Endothelial cell of hepatic sinusoid (primary cell): Measurements from ENCODE around the gene B4GALNT4.
"Not testable (repeated sequence)": the region's sequence is repeated elsewhere in the genome, so short reads cannot be mapped to it uniquely, and the experiment has no call there.

Experiments
- in situ Hi-C: cut with HindIII; loops from 2 replicates; pipeline ENCODE4 v1.10.0; 2017; ENCODE audit warnings: low sequenced_read_pairs

The B4GALNT4 gene

DNA sequence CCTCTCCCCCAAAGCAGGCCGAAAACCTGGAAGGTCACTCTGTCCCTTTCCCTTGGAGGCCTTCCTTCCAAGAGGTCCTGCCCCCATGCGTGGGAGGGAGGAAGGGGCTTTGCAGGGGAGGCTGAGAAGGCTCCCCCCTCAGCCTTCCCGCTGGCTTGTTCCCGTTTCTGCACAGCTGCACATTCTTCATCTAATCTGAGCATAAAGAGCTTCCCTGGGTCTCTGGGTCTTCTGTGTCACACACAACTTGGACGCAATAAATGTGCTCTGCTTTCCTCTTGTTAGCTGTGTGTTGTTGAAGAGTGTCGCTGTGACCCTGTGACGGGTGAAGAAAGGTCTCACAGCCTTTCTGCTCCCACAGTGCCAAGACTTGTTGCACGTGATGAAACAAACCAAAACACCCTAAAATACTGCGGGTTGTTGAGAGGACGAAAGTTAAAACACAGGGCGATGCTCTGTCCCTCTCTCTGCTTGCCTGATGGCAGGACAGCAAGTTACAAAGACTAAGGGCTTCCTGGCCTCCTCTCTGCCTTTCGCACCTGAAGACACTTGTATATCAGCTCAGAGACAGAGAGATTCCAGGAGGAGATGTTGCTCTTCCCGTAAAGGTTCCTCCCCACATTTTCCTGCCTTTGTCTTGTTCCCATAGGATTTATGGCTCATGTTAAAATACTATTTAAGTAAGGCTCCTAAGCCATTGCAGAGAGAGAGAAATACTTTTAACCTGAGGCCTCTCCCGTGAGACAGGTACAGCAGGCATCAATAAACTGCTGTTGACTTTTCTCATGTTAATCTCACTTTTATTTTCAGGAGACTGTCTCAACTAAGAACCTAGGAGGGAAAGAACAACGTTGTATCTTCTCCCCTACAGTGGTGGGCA is 33.3 kb upstream of the B4GALNT4 start:
- in situ Hi-C loops, result loop anchor here (10.0 kb wide), 1 partner anchor 119 kb away; the partner anchor contains the start of gene PTDSS2

DNA sequence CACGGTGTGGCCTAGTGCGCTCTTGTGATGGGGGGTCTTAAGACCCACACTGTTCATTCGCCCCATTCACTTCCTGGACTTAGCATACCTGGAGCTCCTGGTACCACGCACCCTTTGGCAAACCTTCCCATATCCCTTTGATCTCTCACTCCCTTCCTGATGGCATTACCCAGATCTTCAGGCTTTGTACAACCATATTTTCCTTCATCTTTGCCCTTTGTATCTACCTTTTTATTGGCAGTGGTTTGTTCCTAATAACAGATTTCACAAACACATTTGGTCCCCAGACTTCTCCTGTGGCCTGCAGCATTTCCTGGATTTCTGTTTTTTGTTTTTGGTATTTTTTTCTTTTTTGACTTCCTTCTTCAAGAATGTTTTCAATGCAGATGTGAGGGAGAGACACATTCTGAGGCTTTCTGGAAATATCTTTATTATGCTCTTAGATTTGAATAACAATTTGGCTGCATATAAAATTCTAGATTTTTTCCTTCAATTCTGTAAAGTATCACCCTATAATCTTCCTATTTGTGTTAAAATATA is 32.6 kb upstream of the B4GALNT4 start:
- in situ Hi-C loops, result loop anchor here (10.0 kb wide), 1 partner anchor 118 kb away; the partner anchor contains the start of gene PTDSS2

DNA sequence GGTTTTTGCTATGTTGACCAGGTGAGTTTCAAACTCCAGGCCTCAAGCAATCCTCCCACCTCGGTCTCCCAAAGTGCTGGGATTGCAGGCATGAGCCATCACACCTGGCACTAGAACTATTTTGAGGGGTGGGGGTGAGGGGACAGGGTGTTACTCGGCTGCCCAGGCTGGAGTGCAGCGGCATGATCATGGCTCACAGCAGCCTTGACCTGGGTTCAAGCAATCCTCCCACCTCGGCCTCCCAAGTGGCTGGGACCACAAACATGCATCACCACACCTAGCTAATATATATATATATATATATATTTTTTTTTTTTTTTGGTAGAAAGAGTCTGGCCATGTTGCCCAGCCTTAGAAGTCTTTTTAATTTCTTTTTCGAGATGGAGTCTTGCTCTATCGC is 31.6 kb upstream of the B4GALNT4 start:
- in situ Hi-C loops, result loop anchor here (10.0 kb wide), 1 partner anchor 117 kb away; the partner anchor contains the start of gene PTDSS2

DNA sequence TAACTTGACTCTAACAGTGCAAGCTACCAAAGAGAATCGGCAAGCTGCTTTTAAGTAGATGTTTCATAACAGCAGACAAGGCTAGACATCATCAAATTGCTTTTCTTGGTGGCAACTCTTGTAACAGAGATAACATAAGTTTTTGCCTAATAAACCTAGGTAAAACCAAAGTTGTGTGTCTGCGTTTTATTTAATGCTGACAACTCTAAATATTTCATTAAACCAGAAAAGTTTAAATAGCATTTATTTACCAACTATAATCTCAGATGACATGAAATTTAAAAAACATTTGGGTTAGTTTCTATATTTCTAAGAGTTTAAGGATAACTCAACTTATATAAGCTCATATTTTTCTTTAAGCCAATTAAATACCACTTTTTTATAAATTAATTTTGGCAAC is 29.3 kb upstream of the B4GALNT4 start:
- in situ Hi-C loops, result loop anchor here (10.0 kb wide), 1 partner anchor 115 kb away; the partner anchor contains the start of gene PTDSS2

DNA sequence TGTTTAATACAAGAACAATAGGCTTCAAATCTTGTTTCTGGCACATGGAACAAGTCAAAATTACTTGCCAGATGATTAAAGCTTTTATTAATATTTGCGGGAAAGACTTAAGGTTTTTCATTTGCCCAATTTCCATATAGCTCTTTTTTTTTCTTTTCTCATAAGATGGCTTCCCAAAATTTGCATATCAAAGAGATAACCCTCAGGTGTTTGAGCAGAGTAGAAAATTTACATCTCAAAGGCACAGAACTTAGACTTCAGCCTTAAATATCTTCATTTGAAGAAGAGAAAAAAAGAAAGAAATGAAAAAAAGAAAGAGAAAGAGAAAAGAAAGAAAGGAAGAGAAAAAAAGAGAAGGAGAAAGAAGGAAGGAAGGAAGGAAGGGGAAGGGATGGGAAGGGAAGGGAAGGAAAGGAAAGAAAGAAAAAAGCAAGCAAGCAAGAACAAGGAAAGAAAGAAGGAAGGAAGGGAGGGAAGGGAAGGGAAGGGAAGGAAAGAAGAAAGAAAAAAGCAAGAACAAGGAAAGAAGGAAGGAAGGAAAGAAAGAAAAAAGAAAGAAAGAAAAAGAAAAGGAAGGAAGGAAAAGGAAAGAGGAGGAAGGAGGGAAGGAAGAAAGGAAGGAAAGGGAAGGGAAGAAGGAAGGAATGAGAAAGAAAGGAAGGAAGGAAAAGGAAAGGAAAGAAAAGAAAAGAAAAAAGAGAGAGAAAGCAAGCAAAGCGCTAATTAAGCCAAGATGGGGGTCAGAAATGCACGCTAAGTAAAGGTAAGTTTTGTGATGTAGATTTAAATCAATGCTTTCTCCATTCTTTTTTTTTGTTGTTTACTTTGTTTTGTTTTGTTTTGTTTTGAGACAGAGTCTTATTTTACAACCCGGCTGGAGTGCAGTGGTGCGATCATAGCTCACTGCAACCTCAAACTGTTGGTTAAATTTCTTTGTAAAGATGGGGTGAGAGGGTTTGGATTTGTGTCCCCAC is 28.5 kb upstream of the B4GALNT4 start:
- in situ Hi-C loops, result no loop called here

DNA sequence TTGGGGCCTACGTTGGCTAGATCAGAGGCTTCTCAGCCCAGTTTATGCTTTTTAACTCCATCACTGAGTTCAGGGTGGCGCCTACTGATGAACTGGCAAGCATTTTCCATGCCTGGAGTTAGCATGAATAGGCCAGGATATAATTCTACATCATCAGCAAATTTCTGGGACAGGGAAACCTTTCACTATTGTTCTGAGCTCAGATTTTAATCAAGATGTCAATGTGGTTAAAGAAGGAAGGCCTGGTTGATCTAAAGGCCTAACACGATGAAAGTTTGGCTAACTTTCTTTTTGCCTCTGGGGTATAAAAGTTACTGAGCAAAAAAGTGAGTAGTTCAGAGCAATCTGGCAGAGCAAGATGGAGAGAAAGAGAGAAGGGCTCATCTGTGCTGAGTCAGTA is 27.0 kb upstream of the B4GALNT4 start:
- in situ Hi-C loops, result no loop called here

DNA sequence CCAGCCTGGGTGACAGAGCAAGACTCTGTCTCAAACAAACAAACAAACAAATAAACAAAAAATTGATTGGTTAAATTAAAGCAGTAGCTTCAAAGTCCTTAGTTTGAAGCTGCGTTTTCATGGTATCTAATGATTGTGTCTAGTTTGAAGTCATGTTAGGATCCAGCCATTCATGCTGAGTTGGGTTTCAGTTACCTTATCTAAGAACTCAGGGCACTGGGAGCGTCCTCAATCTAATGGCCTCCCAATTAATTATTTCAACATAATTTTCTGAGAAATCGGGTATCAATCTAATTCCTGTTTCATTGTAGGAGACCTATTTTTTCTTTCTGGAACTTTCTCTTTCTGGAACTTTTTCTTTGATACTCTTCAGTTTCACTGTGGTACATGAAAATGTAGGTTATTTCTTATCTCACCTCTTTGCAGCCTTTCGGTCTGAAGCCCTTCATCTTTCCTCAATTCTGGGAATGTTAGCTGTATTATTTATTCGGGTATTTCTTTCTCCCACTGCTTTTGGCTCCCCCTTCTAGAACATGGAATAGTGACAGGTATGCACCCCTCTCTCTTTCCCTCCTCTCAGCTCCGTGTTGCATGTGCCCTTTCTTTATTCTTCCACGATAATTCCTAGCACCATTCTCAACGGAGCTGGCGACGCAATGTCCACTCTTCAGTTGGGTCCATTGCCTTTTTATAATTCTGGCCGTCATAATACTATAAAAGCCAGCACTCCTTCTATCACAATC is 24.3 kb upstream of the B4GALNT4 start:
- in situ Hi-C loops, result no loop called here

DNA sequence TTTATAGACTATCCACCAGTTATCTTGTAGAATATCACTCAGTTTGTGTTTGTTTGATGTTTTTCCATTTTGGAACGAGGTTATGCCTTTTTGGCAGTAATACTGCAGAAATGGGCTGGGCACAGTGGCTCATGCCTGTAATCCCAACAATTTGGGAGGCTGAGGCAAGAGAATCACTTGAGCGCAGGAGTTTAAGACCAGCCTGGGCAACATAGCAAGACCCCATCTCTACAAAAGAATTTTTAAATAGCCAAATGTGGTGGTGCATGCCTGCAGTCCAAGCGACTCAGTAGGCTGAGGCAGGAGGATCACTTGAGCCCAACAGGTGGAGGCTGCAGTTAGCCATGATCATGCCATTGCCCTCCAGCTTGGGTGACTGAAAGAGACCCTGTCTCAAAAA is 22.8 kb upstream of the B4GALNT4 start:
- in situ Hi-C loops, result no loop called here

GRCh38 chr11:349270-349954 is 19.9 kb upstream of the B4GALNT4 start:
- in situ Hi-C loops, result not testable (repeated sequence)

DNA sequence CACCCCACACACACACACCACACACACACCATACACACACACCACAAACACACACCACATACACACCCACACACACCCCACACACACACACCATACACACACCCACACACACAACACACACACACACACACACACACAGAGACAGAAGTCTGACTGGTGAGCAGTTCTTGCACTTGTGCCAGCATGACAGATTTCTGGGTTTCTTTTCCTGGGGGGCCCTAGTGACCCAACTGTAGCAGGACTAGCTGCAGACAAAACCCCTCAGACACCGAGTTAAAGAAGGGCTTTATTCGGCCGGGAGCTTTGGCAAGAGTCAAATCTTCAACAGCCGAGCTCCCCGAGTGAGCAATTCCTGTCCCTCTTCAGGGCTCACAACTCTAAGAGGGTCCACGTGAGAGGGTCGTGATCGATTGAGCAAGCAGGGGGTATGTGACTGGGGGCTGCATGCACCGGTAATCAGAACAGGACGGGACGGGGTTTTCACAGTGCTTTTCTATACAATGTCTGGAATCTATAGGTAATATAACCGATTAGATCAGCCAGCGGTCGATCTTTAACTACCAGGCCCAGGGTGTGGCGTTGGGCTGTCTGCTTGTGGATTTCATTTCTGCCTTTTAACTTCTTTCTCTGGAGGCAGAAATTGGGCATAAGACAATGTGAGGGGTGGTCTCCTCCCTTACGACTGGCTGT is 19.1 kb upstream of the B4GALNT4 start:
- in situ Hi-C loops, result not testable (repeated sequence)

DNA sequence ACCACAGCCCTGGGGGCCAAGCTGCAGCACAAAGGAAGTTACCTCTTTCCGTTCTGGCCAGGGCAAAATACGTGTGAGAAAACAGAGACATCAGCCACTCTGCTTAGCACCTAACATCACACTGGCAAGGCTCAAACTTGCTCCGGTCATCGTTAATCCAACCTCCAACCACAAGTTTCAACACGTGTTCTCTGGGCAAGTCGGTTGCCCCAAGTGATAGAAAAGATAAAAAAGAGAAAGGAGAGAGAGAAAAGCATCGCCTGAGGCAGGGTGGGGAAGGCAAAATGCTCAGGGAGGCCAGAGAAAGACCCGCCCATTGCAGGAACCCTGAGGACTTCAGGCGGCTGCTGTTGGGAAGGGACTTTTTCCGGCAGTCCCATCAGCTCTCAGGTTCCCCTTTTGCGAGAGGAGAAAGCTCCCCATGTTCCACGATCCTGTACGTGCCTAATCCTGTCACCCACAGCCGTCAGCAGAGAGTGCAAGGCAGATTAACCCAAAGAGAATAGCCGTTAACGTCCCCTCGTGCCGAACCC is 18.5 kb upstream of the B4GALNT4 start:
- in situ Hi-C loops, result no loop called here

DNA sequence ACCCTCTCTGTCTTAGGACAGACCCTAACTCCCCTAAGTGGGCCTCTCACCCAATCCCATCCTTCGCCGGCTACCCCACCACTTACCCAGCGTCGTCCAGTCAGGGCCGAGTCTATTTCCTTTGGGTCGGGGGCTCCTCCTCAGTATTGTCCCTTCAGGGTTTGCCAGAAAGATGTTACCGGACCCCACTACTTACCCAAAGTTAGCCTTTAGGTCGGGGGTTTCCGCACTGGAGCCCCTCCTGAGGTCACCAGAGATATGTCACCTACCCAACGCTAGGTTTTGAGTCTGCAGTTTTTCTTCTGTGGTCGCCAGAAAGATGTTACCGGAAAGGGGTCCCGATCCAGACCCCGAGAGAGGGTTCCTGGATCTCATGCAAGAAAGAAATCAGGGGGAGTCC is 17.9 kb upstream of the B4GALNT4 start:
- in situ Hi-C loops, result no loop called here

DNA sequence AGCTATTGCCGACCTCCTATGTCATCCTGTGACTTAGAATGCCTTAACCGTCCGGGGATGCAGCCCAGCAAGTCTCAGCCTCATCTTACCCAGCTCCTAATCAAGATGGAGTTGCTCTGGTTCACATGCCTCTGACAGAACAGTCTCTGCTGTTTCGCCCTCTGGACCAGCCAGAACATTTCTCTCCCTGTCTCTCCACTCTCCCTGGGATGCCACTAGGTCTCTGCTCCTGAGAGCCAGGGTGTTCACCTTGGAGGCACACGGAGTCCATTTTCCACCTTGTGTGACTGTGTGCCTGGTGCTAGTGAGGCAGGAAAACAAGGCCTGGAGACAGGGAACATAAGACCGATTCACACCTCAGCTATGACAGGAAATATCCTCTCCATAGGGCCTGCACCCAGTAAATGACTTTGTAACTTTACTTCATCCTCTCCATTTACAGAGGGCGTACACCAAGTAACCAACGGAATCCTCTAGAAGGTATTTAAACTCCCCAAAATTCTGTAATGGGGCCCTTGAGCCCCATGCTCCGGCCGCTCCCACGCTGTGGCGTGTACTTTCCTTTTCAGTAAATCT is 16.8 kb upstream of the B4GALNT4 start:
- in situ Hi-C loops, result no loop called here

- in situ Hi-C loops, result no loop called here
These were observed 16.0 kb upstream of the B4GALNT4 start for GRCh38 chr11:353179-353873.

- in situ Hi-C loops, result loop anchor here (5.0 kb wide), 1 partner anchor 104 kb away; no protein-coding TSS in a partner anchor
These were observed 13.5 kb upstream of the B4GALNT4 start for GRCh38 chr11:355581-356458.

GRCh38 chr11:356610-357009 is 12.7 kb upstream of the B4GALNT4 start:
- in situ Hi-C loops, result loop anchor here (5.0 kb wide), 1 partner anchor 104 kb away; no protein-coding TSS in a partner anchor

DNA sequence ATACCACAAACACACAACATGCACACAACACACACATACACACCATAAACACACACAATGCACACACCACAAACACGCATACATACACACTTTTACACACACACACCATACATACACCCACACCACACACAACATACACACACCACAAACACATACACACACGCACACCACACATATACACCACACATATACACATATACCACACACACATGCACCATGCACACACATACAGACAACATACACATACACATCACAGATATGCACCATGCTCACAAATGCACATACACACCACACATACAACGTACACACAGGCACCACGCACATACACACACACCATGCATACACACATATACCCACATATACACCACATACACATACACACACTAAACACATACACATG is 11.7 kb upstream of the B4GALNT4 start:
- in situ Hi-C loops, result loop anchor here (5.0 kb wide), 1 partner anchor 105 kb away; no protein-coding TSS in a partner anchor
